Motor neuron (in vitro differentiated cells): ENCODE data around the gene UPF3B. TPM values are rescaled to one million over a fixed set of nuclear protein-coding genes. Genes with fewer than 3 reads are reported as not detected.
"Not testable (repeated sequence)": the region's sequence is repeated elsewhere in the genome, so short reads cannot be mapped to it uniquely, and the experiment has no call there.

Source experiments
- ATAC-seq, 8 experiments: fragments of 200-7000 bp; cut with Tn5 transposase; replicated peaks in 6 of 8; 2 replicates each; pipeline ENCODE4 v1.8.0; 2021; ENCODE audit warnings: mild to moderate bottlenecking in 8 of 8, moderate library complexity in 8 of 8
- H3K27ac ChIP-seq, 2 donors: fragments of 250-450 bp; sonication (Bioruptor Pico); 2 replicates each; pipeline ENCODE4 v1.9.0; 2021; ENCODE audit warnings: antibody characterized with exemption in 2 of 2, mild to moderate bottlenecking in 2 of 2, moderate library complexity in 1 of 2
- H3K4me1 ChIP-seq, 2 donors: fragments of 250-450 bp; sonication (Bioruptor Pico); replicated peaks in 1 of 2; 2 replicates each; pipeline ENCODE4 v1.6.1; 2021; ENCODE audit warnings: antibody characterized with exemption in 2 of 2, mild to moderate bottlenecking in 2 of 2, moderate library complexity in 1 of 2
- H3K4me3 ChIP-seq, 5 donors: fragments of 250-450 bp; sonication (Bioruptor Pico); 2 replicates each; pipeline ENCODE4 v1.9.0; 2021; ENCODE audit warnings: antibody characterized with exemption in 5 of 5, mild to moderate bottlenecking in 5 of 5, moderate library complexity in 4 of 5
- WGBS, 10 experiments: fragments of 450-650 bp; shearing (Covaris generic); methylation state at CpG; one replicate each; pipeline ENCODE4 v1.0.0; 2022; 5-methylcytosine and 5-hydroxymethylcytosine counted together
- in situ Hi-C, 9 experiments: fragments of 400-800 bp; cut with MboI; loops; one replicate each; pipeline ENCODE4 v1.15.0; 2021; ENCODE audit warnings: low sequenced_read_pairs in 9 of 9, low pct_unique_long_range_greater_than_20kb in 2 of 9; ENCODE audit not compliant: unreplicated experiment in 9 of 9
- total RNA-seq, 8 experiments: library from RNA; unstranded; fragments of 300-600 nt; gene quantifications; 2 replicates each; pipeline versions ENCODE4 v1.2.3 to v1.2.4, GENCODE V29; 2022

UPF3B gene
- total RNA-seq, 8 experiments from 2014 or later: 11.9 to 28.7 (median 16.3) TPM

GRCh38 chrX:119809185-119809666, 43.5 kb downstream of the UPF3B start:
- no peak overlapping the region for H3K27ac ChIP-seq
- no CpG with 5 or more reads among the region's 1 CpG for WGBS, 10 experiments
- ATAC-seq: peak in 1 of 8 experiments; percentile 49
- H3K4me3 ChIP-seq: no peak overlapping the region
- in situ Hi-C loops: no loop called here
- H3K4me1 ChIP-seq: no peaks in the 10 kb centered on the region

GRCh38 chrX:119808461-119808860, 44.3 kb downstream of the UPF3B start:
- ATAC-seq, H3K4me3 ChIP-seq, H3K4me1 ChIP-seq, in situ Hi-C loops, H3K27ac ChIP-seq: not testable (repeated sequence)
- no CpG with 5 or more reads among the region's 4 CpGs for WGBS, 10 experiments

- in situ Hi-C loops: no loop called here
- ATAC-seq: no peak
- Histone ChIP-seq H3K4me1 (no peaks in the 10 kb centered on the region), H3K4me3 (no peak overlapping the region), H3K27ac (no peak overlapping the region)
- WGBS, 10 experiments: 60 to 100% (median 71%) methylated on average over 1 to 8 of the region's 8 CpGs; no CpG with 5 or more reads in 6 of the 10 experiments
Observed at GRCh38 chrX:119802546-119802945, 50.2 kb downstream of the UPF3B start.

GRCh38 chrX:119801253-119802221, 51.2 kb downstream of the UPF3B start:
- H3K27ac ChIP-seq: no peak overlapping the region
- no peak for ATAC-seq
- no peak overlapping the region for H3K4me3 ChIP-seq
- no peaks in the 10 kb centered on the region for H3K4me1 ChIP-seq
- 45 to 92% (median 80%) methylated on average over 1 to 2 of the region's 2 CpGs; no CpG with 5 or more reads in 4 of the 10 experiments for WGBS, 10 experiments
- in situ Hi-C loops: no loop called here

GRCh38 chrX:119791437-119792231, 61.1 kb downstream of the UPF3B start, which contains the start of gene RPL39:
Gene RPL39, minus strand, starts transcription at chrX:119791630. Its CDS starts 54 bp downstream, at chrX:119791576.
- peak; percentile 87 to 97 (median 96) for ATAC-seq
- 0 to 30% (median 10%) methylated on average over 2 of the region's 58 CpGs; no CpG with 5 or more reads in 7 of the 10 experiments for WGBS, 10 experiments
- Histone ChIP-seq H3K4me1 (peaks cover 9 to 25% of the 10 kb centered on the region in 2 donors), H3K27ac (peak within 1 kb of the TSS; percentile 77 to 93), H3K4me3 (peak within 1 kb of the TSS; percentile 57 to 85 (median 72))
- in situ Hi-C loops: no loop called here

- WGBS, 10 experiments: 0 to 34% (median 13%) methylated on average over 2 to 9 of the region's 31 CpGs; no CpG with 5 or more reads in 6 of the 10 experiments
- ATAC-seq: peak; percentile 1 to 51 (median 39)
Observed at GRCh38 chrX:119790977-119791436, 61.8 kb downstream of the UPF3B start.

GRCh38 chrX:119784747-119785446, 67.9 kb downstream of the UPF3B start:
- no peak overlapping the region for H3K27ac ChIP-seq
- no peak overlapping the region for H3K4me3 ChIP-seq
- in situ Hi-C loops: no loop called here
- peaks cover 9 to 23% of the 10 kb centered on the region in 2 donors for H3K4me1 ChIP-seq
- ATAC-seq: peak in 2 of 8 experiments; percentile 30 to 42
- 17 to 80% (median 56%) methylated on average over 1 to 10 of the region's 14 CpGs; no CpG with 5 or more reads in 7 of the 10 experiments for WGBS, 10 experiments

More at GRCh38 chrX:119790977-119791436, 61.8 kb downstream of the UPF3B start:
- in situ Hi-C loops: no loop called here
- Histone ChIP-seq H3K4me3 (peak overlapping the region; percentile 57 to 85 (median 72)), H3K27ac (peak overlapping the region; percentile 77 to 93), H3K4me1 (peaks cover 9 to 25% of the 10 kb centered on the region in 2 donors)

Other genes with a start within 250 kb of the UPF3B start
- 10 to 100 TPM in 7 of 8 experiments, 1 to 10 TPM in 1; 8.0 to 24.0 (median 12.7) TPM for gene NKRF, start 246.5 kb downstream of the UPF3B start, total RNA-seq
- gene SEPTIN6, start 159.8 kb downstream of the UPF3B start, total RNA-seq: 10 to 100 TPM; 35.4 to 96.5 (median 68.9) TPM
- 1 to 10 TPM in 3 of 8 experiments, under 1 TPM in 4, not detected in 1; 0.18 to 4.0 (median 0.87) TPM for gene SOWAHD, start 94.4 kb downstream of the UPF3B start, total RNA-seq
- gene RPL39, start 61.3 kb downstream of the UPF3B start, total RNA-seq: 1,000 to 10,000 TPM; 2,348 to 7,389 (median 4,761) TPM
- gene RNF113A, start 18.8 kb upstream of the UPF3B start, total RNA-seq: 10 to 100 TPM; 17.3 to 33.8 (median 20.7) TPM
- 100 to 1,000 TPM; 122 to 196 (median 146) TPM for gene NDUFA1, start 18.9 kb upstream of the UPF3B start, total RNA-seq
- gene AKAP14, start 42.9 kb upstream of the UPF3B start, total RNA-seq: 10 to 100 TPM in 1 of 8 experiments, under 1 TPM in 1, not detected in 6; 0.16 to 31.4 TPM
- 10 to 100 TPM in 3 of 8 experiments, 1 to 10 TPM in 5; 6.9 to 12.7 (median 9.4) TPM for gene NKAP, start 90.8 kb upstream of the UPF3B start, total RNA-seq
- gene RHOXF2B, start 224.7 kb upstream of the UPF3B start, total RNA-seq: under 1 TPM in 3 of 8 experiments, not detected in 5; 0.11 to 0.43 (median 0.42) TPM